ENCODE data around the gene KDM6B.

Gene KDM6B

GRCh38 chr17:7880076-7880868 is 46.3 kb downstream of the KDM6B start:
- DNase-seq (ENCODE audit: low read depth), result no peak

- DNase-seq (ENCODE audit: low read depth), result no peak
Observed at GRCh38 chr17:7881276-7882054, 47.4 kb downstream of the KDM6B start.

DNA sequence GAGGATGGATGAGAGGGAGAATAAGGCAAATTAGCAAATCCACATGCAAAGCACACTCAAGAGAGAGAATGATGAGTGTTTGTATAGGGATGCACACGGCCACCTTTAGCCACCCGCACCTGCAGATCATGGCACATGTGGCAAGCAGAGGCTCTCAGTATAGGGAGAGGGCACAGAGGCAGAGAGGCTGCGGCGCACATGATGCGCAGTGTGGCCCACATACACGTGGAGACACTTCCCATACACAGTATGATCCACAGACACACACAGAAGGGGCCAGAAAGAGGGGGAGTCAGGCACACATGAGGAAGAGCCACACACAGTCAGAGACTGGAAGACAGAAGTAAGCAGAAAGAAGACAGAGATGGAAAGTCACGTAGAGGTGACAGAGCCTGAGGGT is 48.1 kb downstream of the KDM6B start:
- DNase-seq (ENCODE audit: low read depth), result no peak

DNA sequence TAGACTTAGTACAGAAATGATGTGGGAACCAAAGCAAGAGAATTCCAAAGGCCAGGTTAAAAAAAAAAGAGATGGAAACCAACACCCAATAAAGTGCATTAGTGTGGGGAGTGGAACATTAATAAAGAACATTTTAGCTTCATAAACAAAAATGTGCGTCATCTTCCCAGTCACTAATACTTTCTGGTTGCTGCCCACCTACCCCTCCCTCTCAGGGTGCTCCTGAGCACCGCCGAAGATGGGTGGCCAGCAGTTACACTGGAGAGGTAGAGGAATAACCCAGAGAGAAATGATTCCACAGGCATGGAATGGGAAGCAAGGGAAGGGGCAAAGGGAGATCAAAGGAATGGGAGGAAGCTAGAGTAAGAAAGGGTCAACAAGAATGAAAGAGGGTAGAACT is 48.6 kb downstream of the KDM6B start:
- DNase-seq (ENCODE audit: low read depth), result no peak

Measured in stimulated activated CD4-positive, alpha-beta T cell treated with anti-CD3 and anti-CD28 coated beads, Interleukin-2, amount 100 ng/mL, for 4 hours (primary cell).